Activated CD4-positive, alpha-beta T cell treated with anti-CD3 and anti-CD28 coated beads, Interleukin-2, amount 50 U/mL, for 16 hours (primary cell): ENCODE data around the gene ABCA5.
"Not testable (repeated sequence)": the region's sequence is repeated elsewhere in the genome, so short reads cannot be mapped to it uniquely, and the experiment has no call there.

Source experiments
- DNase-seq: peaks from one replicate; pipeline ENCODE4 v3.0.0-alpha.2; 2020

The ABCA5 gene

DNA sequence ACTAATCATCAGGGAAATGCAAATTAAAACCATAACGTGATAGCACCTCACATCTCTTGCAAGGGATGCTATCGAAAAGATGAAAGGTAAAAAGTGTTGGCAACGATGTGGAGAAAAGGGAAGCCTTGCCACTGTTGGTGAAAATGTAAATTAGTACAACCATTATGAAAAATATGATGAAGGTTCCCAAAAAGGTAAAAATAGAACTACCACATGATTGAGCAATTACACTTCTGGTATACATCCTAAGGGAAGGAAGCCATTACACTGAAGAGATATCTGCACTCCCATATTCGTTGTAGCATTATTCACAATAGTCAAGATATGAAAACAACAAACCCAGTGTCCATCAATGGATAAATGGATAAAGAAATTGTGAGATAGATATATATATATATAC is 119.8 kb downstream of the ABCA5 start:
- no peak for DNase-seq

- DNase-seq, result no peak
Observed at GRCh38 chr17:69198238-69198637, 128.7 kb downstream of the ABCA5 start.

GRCh38 chr17:69196105-69196653 is 130.8 kb downstream of the ABCA5 start:
- not testable (repeated sequence) for DNase-seq
